HG02840 (cell line): ENCODE results near the gene PYGL.
"Not testable (repeated sequence)": the region's sequence is repeated elsewhere in the genome, so short reads cannot be mapped to it uniquely, and the experiment has no call there.

Source experiments
- ATAC-seq: cut with Tn5 transposase; IDR thresholded peaks from one replicate; pipeline ENCODE4 v1.9.1; 2021; ENCODE audit warnings: mild to moderate bottlenecking, moderate library complexity, moderate number of reproducible peaks; ENCODE audit not compliant: unreplicated experiment, low FRiP score

Gene PYGL

DNA sequence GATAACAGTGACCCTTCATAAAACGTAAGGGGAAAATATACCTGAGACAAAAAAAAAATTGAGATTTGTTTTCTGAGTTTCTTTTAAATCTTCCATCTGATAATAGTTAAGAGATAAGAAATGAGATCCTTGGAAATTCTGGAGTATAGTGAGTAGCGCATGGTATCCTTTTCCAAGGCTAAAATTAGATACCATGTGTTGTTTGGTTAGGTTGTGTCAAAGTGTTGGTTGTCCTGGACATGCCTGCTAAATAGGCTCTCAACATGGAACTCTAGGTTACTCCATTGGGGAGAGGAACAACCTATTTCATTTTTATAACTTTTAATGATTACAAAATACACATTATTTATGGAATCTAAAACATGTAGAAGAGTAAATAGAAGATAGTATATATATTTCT is 14.8 kb downstream of the PYGL start:
- ATAC-seq, result no peak

GRCh38 chr14:50928002-50928635 is 16.2 kb downstream of the PYGL start:
- ATAC-seq, result no peak

DNA sequence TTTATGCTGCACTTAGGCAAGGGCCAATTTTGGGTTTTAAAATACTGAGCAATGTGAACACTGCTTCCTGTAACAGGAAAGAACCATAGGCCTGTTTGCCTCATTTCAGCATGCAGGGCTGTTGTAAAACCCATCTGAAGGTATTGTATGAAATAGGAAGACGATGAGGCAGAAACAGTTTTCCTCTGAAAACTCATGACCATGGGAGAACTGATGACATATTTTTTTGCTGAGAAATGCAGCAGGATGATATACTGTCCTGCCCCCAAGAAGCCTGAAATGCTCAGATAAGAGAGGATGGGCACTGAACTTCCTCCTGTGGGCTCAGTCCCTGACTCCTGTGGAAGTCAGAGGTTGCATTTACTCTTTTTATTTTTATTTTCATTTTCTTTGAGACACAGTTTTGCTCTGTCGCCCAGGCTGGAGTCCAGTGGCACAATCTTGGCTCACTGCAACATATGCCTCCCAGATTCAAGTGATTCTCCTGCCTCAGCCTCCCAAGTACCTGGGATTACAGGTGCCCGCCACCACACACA is 17.4 kb downstream of the PYGL start:
- no peak for ATAC-seq

DNA sequence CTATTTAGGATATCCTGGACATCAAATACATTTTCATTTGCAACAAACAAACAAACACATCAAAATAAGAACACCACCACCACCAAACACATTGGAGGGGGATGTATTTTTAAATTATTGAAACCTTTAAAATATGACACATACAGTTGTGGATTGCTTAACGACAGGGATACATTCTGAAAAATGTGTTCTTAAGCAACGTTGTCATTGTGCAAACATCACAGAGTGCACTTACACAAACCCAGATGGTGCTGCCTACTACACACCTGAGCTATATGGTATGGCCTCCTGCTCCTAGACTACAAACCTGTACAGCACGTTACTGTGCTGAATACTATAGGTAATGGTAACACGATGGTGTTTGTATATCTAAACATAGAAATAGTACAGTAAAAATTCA is 19.4 kb downstream of the PYGL start:
- ATAC-seq, result no peak

- ATAC-seq, result no peak
Measured at GRCh38 chr14:50924236-50924635, 20.0 kb downstream of the PYGL start.

DNA sequence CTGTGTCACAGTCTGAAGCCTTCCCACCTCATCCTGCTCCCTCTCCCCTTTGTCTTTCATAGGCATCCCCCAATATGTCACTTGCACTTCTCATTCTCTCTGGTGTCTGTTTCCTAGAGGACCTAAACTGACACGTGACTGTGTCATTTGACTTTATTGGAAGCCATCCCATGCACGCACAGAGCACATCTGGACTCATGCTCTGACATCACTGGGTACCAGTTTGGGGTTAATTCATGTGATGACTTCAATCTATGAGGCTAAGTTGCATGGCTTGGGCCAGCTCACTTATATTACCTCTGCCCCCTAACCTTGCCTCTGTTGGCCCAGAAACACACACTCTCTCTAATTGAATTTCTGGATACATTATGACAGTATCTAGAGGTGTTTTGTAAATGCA is 21.5 kb downstream of the PYGL start:
- ATAC-seq, result no peak

DNA sequence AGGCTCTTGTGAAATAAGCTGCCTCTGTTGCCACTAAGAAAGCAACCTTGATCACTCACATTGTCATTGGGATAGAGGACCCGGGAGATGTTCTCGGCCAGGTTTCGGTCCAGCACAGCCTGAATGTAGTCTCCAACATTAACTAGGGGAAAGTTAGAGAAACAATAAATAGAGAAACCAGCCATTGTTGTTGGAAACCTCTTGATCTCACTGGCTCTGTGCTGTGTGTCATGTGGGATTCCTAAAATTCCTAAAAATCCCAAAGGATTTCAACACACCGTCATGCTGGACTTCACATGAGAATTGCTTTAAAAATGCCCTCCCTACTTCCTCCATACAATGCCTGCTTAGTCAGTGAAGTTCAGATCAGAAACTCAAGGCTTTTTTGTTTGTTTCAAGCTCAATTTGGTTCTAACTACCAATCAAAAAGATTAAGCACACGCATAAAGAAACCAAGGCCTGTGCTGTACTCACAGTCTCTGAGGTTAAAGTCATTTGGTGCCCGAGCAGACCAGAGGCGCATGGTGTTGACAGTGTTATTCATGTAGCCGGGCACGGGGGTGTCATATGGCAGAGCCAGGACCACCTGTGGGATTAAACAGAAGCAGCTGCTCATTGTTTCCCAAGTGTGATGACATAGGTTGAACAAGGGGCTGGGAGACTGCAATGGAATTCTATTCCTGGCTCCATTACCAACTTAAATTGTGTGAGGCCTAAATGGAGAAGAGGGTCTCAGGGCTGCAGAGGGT is 23.6 kb downstream of the PYGL start:
- no peak for ATAC-seq

- ATAC-seq, result not testable (repeated sequence)
Measured at GRCh38 chr14:50919524-50919923, 24.8 kb downstream of the PYGL start.

GRCh38 chr14:50917449-50917848 is 26.8 kb downstream of the PYGL start:
- no peak for ATAC-seq

DNA sequence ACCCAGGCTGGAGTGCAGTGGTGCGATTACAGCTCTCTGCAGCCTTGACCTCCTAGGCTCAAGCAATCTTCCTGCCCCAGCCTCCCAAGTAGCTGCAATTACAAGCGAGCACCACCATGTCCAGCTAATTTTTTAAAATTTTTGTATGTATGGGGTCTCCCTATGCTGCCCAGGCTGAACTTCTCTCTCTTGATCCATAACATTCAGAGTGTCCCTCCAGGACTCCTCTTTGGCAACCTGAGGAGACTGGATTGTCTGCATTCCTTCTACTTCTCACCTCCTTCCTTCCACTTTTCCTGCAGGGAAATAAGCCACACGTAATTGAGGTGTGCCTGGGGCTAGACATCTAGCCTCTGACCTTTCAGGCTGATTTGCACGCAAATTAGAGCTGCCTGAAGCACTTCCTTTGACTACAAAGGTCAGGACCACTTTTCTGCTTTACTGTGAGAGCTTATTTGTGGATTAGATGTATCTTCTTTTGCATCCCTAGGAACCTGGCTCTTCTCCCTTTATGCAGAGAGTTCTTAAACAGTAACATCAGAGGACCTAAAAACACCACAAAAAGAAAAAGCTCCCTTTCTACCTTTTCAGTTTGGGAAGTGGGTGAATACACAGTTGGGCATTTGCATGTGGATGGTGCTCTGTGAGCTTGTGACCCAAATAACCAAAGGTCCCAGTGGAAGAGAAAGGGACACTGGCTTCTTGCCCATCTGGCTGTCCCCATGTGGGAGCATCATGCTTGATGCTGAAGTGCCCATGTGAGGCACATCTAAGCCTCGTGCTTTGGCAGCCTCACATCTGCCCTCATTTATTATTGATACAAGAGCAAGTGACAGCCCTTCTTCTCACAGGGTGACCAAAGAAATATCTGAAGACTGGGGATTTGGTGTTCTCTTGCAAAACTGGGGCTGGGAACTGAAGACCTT is 33.5 kb downstream of the PYGL start:
- no peak for ATAC-seq

DNA sequence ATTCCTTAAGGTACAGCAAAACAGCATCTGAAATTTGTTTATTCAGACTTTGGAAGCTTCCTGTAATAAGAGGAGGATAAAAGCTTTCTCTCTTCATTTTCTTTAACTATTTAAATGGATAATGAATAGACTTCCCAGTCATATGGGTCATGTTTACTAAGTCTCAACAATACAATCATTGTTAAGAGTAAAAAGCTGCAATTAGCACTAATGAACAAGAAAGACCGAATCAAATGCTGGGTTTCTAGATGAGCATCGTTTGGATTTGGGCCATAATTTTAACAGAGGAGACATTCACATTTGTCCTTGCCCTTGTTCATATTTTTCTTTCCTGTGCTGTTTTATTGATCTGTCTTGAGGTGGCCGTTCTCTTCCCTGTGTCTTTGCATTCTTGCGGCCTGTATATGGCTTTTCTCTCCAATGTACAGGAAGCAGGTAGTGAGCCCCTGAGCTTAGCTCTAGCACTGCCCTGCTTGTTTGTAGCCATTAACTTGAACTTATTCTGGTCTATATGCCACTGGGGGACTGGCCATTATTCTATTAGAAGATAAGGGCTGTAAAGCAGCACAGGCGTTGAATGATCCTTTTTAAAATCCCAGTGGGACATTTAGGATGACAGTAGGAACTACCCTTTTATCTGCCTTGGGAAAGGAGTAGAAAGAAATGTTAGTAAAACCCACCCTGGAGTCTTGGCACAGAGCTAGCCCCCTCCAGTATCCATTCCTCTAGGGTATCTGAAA is 37.8 kb downstream of the PYGL start:
- no peak for ATAC-seq

GRCh38 chr14:50904719-50905118 is 39.6 kb downstream of the PYGL start:
- ATAC-seq, result no peak

- no peak for ATAC-seq
Measured at GRCh38 chr14:50901361-50901760, 42.9 kb downstream of the PYGL start.

GRCh38 chr14:50897658-50898175 is 46.6 kb downstream of the PYGL start:
- ATAC-seq, result no peak

- ATAC-seq, result not testable (repeated sequence)
Measured at GRCh38 chr14:50897005-50897404, 47.3 kb downstream of the PYGL start.

GRCh38 chr14:50896421-50896820 is 47.9 kb downstream of the PYGL start:
- not testable (repeated sequence) for ATAC-seq

- ATAC-seq, result no peak
Measured at GRCh38 chr14:50892255-50892654, 52.0 kb downstream of the PYGL start.

- ATAC-seq, result no peak
Measured at GRCh38 chr14:50887476-50887875, 56.8 kb downstream of the PYGL start.

- ATAC-seq, result no peak
Measured at GRCh38 chr14:50883827-50884197, 60.5 kb downstream of the PYGL start.
